Type B pancreatic cell (in vitro differentiated cells): ENCODE data around the gene SPATA9. TPM values are rescaled to one million over a fixed set of nuclear protein-coding genes. Genes with fewer than 3 reads are reported as not detected.
A peak's percentile ranks its signal among the peaks of the same experiment; 100 is the strongest.

Experiments
- DNase-seq: peaks from one replicate; pipeline ENCODE4 v3.0.0; 2021; ENCODE audit warnings: mixed read lengths; ENCODE audit not compliant: unreplicated experiment; ENCODE audit errors: extremely low spot score
- H3K27ac Mint-ChIP-seq: 2 replicates; pipeline ENCODE4 v1.8.0; 2021; ENCODE audit warnings: mild to moderate bottlenecking, mixed read lengths
- H3K27me3 Mint-ChIP-seq: 2 replicates; pipeline ENCODE4 v1.8.0; 2021; ENCODE audit warnings: mixed read lengths
- H3K36me3 Mint-ChIP-seq: 2 replicates; pipeline ENCODE4 v1.8.0; 2021; ENCODE audit warnings: mixed read lengths
- H3K4me1 Mint-ChIP-seq: one replicate; pipeline ENCODE4 v1.8.0; 2021; ENCODE audit warnings: mixed read lengths; ENCODE audit not compliant: unreplicated experiment
- H3K4me3 Mint-ChIP-seq: 2 replicates; pipeline ENCODE4 v1.8.0; 2021; ENCODE audit warnings: mild to moderate bottlenecking, mixed read lengths
- H3K9me3 Mint-ChIP-seq: 2 replicates; pipeline ENCODE4 v1.8.0; 2021; ENCODE audit warnings: mixed read lengths
- CTCF ChIP-seq: fragments of 200-600 bp; sonication (generic); conservative IDR thresholded peaks from 2 replicates; pipeline ENCODE4 v1.5.0; 2021; ENCODE audit warnings: antibody characterized with exemption, mild to moderate bottlenecking
- long read RNA-seq: library from polyadenylated mRNA; unstranded; transcript quantifications from one replicate; pipeline ENCODE4 v2.0.0, GENCODE V29; 2020
- total RNA-seq: library from RNA; stranded (reverse); gene quantifications from 2 replicates; pipeline ENCODE4 v1.2.1, GENCODE V29; 2021; ENCODE audit warnings: low replicate concordance

The SPATA9 gene
- total RNA-seq = 0.29 TPM in 2 replicates
- long read RNA-seq = 0 reads

GRCh38 chr5:95682891-95683290, at the start of gene SPATA9:
Gene SPATA9, minus strand, starts transcription at chr5:95682991. Its CDS starts 137 bp downstream, at chr5:95682854.
- no peak for TF ChIP-seq CTCF
- no peaks in the 10 kb centered on the region for H3K4me1 Mint-ChIP-seq
- no peak for DNase-seq
- no peaks in the 10 kb centered on the region for H3K27me3 Mint-ChIP-seq
- H3K27ac Mint-ChIP-seq = no peak within 1 kb of the TSS
- H3K9me3 Mint-ChIP-seq = no peaks in the 10 kb centered on the region
- H3K36me3 Mint-ChIP-seq = no peaks in the 10 kb centered on the region
- no peak within 1 kb of the TSS for H3K4me3 Mint-ChIP-seq

- H3K27me3 Mint-ChIP-seq = no peaks in the 10 kb centered on the region
- no peaks in the 10 kb centered on the region for H3K9me3 Mint-ChIP-seq
- TF ChIP-seq CTCF = peak; percentile 27
- H3K4me1 Mint-ChIP-seq = peaks cover 65% of the 10 kb centered on the region
- H3K4me3 Mint-ChIP-seq = peak overlapping the region; percentile 93
- H3K36me3 Mint-ChIP-seq = peaks cover 6% of the 10 kb centered on the region
- DNase-seq = peak; percentile 75
- H3K27ac Mint-ChIP-seq = peak overlapping the region; percentile 87
Measured at GRCh38 chr5:95731571-95732554, 49.1 kb upstream of the SPATA9 start.

DNA sequence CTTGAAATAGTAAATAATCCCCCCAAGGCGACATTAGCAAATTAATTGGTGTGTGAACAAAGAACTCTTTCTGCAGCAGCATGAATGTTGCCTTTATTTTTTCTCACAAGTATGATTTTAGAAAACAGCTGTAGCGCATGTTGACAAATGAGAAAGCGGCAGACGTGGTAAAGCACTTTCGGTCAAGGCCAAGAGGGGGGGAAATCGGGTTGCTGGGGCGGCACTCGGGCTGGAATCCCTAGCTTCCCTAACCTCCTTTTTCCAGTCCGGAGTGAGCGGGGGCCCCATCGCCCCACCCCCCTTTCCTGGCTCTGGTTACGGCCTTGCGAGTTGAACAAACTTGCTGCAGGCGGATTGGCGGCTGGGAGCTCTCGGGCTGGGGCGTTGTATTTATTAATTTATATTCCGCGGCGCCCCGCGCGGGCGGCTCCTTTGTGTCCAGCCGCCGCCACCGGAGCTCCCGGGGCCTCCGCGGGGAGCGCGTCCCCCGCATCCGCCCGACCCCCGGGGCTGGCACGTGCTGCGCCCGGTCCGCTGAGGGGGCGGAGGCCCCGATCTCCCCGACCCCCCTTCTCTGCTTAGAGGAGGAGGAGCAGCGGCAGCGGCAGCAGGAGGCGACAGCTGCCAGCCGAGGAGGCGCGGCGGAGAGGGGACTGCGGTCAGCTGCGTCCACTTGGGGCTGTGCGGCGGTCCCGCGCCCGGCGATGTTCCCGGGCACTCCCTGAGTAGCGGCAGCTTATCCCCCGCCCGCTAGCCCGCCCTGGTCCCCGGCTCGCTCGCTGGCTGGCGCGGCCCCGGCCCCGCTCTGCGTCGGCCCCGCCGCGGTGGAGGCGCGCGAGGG, 48.2 kb upstream of the SPATA9 start, which contains the start of gene RHOBTB3:
Gene RHOBTB3 (plus strand): TSS at position 607 of the 841 bp plus-strand sequence. CDS start 347 bp downstream, outside the sequence.
- peak within 1 kb of the TSS; percentile 93 for H3K4me3 Mint-ChIP-seq
- peak within 1 kb of the TSS; percentile 92 for H3K27ac Mint-ChIP-seq
- TF ChIP-seq CTCF = no peak
- DNase-seq = peak; percentile 89
- H3K9me3 Mint-ChIP-seq = no peaks in the 10 kb centered on the region
- H3K27me3 Mint-ChIP-seq = no peaks in the 10 kb centered on the region
- peaks cover 6% of the 10 kb centered on the region for H3K36me3 Mint-ChIP-seq
- peaks cover 69% of the 10 kb centered on the region for H3K4me1 Mint-ChIP-seq

GRCh38 chr5:95730011-95730700, 47.4 kb upstream of the SPATA9 start:
- H3K4me1 Mint-ChIP-seq = peaks cover 66% of the 10 kb centered on the region
- no peaks in the 10 kb centered on the region for H3K9me3 Mint-ChIP-seq
- H3K27ac Mint-ChIP-seq = peak overlapping the region; percentile 92
- DNase-seq = no peak
- H3K36me3 Mint-ChIP-seq = peaks cover 6% of the 10 kb centered on the region
- no peaks in the 10 kb centered on the region for H3K27me3 Mint-ChIP-seq
- no peak for TF ChIP-seq CTCF
- peak overlapping the region; percentile 91 for H3K4me3 Mint-ChIP-seq
